ENCODE measurements around the gene TAGLN2.

TAGLN2 gene

DNA sequence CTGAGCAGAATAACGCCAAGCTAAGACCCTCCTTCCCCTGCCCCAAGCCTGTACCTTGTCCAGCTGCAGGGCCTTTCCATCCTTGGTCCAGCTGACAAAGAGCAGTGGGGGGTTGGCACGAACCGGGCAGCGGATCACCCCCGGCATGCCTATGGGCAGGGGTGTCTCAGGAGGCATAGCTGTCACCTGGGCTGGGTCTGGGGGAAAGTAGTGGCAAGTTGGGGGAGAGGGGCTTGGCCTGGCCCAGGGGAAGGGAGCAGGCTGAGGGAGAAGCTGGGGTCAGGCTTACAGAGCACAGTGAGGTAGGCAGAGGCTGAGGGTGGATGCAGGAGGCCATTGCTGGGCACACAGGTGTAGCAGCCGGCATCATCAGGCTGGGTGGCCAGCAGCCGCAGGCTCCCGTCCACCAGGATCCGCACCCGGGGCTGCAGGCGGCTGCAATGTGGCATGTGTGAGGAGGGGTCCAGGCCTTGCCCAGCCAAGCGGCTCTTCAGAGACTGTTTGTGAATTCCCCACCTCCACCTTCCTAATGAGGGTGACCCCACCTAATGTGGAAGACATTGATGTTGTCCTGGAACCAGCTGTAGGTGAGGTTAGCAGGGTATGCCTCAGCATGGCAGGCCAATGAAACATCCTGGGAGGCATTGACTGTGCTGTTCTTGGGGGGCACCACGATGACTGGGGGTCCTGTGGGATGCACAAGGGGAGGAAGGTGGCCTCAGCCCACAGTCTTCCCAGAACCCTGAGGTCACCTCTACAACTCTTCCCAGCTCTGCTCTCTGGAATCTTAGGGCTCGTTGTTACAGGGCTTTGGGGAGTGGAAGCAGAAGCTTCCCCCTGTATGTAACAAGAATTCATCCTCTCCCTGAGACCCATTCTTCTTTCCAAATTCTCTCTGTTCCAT, 9.1 kb upstream of the TAGLN2 start:
- no peak for DNase-seq

DNA sequence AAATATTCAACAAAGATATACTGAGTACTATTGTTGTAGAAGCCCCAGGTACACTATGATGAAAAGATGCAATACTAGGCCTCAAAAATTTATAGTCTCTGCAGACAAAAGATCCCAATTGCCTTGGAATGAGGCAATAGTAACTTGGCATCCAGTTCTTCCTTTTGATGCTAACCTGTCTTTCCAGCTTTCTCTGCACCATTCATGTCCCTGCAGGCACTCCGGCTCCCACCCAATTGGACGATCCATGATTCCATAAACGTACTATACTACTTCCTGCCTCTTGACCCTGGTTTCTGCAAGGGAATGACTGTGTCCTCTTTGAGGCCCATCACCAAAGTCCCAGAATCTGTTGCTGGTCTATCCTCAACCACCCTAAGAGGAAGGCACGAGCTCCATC, 8.0 kb upstream of the TAGLN2 start:
- no peak for DNase-seq

DNA sequence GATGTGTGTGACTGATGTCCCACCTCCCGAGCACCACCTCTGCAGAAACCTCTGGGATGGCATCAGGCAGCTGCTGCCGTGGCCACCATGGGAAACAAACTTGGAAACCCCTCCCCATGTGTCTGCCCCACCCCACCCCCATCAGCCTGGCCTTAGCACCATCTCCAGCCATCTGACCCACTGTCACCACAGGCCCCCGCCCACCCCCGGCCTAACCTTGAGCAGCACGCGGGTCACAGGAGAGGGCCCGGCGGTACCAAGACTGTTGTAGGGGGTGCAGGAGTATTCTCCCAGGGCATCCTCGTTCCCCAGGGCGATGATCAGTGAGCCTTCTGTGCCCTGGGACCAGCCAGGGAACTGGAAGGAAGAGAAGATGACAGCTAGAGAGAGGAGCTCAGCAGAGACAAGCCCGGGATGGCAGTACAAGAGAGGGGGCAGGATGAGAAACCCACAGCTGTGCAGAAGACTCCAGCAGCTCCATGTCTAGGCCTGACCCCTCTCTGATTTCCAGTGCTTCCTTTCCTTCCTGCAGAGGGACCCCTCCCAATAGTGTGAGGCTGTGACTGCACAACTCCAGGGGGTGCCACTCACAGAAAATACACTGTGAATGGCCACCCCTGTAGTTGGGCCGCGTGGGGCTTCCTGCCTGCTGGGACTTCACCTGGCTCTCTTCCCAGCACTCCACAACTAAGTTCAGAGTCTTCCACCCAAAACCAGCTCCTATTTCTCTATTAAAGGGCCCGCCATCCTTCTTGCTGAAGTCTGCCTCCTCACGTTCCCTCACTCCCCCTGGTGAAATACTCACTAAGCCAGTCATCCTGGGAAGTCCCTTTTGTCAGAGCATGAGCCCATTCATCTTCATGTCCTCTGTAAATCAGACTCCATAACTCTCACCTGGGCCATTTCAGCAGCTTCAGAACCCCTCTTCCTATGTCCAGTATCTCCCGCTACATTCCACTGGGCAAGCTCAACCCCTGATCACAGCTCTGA, 7.3 kb upstream of the TAGLN2 start:
- DNase-seq, result no peak

DNA sequence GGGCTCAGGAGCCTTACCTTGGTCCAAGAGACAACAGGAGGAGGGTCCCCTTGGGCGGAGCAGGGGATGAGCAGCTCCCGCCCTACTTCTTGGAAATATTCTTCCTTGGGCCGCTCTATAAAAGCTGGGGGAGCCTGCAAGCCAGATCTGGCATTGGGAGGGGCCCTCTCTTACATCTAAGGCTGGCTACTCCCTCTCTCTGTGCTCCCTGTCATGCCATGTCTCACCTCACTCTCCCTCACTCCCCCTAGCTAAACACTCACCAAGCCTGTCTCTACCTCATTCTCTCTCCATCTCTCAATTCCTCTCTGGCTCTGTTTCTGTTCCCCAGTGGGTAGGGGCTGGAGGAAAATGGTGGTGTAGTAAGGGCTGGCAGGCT, 6.5 kb upstream of the TAGLN2 start:
- DNase-seq, result no peak

DNA sequence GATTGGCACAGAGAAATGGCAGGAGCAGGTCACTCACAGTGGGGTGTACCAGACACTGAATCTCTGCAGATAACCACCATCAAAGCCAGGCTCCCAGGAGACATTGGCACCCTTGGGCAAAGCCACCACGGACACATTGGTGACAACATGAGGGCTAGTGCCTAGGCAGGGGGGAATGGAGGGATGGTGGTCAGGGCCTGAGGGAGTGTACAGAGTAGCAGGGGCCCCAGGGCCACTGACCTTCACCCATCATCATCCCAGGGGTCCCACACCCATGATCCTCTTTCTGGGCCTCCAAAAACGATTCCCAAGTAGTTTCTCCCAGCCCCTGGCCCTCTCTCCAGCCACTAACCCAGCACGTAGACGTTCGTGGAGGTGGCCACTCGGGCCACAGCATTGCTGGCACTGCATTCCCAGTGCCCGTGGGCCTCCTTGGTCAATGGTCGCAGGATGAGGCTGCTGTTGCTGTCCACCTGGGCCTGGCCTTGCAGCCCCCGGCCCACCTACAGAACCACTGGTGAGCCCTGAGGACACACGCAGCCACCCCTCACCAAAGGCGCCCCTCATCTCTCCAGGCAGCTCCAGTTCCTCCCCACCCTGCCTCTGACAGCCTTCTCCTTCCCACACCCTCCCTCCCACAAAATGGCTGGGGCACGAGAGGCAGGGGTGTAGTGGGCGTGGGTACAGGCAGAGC, 5.9 kb upstream of the TAGLN2 start:
- DNase-seq, result no peak

DNA sequence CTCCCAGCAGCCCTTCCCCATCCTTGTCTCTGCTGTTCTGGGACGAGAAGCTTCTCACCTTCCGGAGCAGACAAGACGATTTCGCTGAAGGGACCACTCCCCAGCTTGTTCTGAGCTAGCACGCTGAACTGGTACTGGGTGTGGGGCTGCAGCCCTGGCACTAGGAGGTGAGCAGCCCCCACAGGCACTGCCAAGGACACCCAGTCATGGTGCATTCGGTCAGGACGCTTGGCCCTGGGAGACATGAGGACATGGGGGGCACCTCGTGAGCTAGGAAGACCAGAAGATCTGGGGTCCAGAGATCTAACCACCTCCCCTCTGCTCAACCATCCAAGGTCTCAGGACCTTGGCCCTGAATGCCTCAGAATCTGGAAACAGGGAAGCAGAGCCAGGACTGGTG, 5.3 kb upstream of the TAGLN2 start:
- DNase-seq, result no peak

DNA sequence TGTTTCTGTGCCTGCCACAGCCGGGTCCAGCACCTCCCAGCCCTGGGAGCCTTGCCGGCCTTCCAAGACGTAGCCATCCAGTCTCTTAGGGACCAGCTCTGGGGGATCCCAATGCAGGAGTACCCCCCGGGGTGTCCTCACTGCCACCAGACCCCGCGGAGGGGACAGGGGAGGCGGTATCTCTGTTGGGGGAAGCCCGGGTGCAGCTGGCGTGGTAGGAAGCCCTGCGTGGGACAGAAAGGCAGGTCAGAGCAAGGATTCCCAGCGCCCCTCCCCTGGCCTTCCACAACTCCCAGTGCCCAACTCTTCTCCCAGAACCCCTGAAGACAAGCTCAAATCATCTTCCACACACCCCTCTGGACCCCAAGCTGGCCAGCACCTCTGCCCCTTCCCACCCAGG, 4.9 kb upstream of the TAGLN2 start:
- DNase-seq, result no peak

DNA sequence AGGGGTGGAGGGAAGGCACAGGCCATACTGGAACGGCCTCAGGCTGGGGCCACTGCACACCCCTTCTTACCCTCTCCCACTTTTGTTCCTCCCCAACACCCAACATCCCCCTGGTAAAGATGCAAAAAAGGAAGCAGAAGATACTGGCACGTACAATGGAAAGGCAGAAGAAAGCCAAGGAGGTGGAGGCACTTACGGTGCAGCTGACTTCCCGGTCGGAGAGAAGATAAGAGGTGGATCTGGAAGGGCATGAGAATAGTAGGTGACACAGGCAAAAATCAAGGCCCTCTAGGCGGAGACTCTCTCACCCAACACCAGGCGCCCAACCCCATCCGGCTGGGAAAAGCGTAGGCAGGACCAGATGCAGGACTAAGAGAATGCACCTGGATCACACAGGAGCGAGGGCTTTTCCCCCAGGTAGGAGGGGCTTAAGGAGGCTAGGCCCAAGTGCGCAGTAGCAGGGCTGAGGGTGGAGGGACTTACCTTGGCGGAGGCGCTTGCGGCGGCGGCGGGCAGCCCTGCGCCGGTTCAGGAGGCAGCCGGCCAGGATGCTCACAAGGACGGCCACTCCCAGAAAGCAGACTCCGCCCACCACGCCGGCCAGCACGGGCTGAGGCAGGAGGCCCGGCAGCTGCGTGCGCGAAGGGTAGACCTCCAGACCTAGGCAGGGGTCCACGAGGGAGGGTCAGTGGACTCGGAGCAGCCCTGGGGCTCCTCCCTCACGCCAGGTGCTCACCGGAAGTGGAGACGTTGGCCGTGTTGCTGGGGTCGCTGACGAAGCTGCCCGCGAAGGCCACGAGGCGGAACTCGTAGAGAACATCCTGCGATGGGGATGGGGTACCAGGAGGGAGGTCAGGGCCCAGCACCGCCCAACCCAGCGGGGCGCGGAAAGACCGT, 4.1 kb upstream of the TAGLN2 start:
- DNase-seq, result no peak

DNA sequence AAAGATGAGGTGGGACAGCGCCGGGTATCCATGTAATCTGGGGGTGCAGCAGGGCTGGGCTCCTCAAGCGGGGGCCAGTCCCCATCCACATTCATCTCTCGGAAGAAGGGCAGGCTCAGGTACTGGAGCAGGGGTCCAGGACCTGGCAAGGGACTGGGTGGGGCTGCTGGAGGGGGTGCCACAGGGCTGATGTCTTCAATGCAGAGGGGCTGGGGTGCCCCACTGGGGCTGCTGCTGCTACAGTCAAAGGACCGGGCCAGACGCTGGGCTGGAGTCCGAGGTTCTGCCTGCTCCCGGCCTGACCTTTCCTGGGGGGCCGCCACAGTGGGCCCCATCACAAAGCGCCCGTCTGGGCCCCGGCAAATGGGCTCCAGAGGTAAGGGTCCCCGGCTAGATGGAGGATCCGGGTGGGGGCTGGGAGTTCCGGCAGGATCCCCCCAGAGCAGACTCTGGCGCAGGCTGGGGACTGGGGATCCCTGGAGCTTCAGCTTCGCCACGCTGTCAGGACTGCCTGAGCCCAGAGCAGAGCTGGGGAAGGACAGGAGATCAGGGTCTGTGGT, 3.3 kb upstream of the TAGLN2 start:
- no peak for DNase-seq

DNA sequence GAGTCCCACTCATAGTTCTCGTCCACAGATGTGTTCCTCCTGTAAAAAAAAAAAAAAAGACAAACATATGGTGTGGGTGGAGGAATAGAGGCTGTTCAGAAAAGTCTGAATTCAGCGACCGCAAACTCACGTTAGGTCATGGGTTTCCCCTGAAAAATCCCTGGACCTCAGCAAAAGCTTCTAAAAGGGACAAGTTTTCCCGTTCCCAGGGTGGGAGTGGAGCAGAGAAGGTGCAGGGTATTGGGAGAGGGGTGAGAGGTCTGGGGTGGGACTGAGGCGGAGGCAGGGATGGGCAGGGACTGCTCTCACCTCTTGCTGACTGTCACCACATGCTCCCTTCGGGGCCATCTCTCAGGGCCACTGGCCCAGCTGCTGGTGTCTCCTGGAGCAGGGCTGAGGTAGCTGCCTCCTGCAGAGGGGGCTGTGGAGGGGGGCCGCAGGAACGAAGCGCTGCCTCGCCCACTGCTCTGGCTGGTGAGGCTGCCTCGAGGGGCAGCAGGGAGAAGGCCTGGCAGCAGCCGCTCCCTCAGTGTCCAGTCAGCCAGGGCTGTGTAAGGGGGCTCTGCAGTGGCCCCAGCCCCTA, 2.6 kb upstream of the TAGLN2 start:
- no peak for DNase-seq

DNA sequence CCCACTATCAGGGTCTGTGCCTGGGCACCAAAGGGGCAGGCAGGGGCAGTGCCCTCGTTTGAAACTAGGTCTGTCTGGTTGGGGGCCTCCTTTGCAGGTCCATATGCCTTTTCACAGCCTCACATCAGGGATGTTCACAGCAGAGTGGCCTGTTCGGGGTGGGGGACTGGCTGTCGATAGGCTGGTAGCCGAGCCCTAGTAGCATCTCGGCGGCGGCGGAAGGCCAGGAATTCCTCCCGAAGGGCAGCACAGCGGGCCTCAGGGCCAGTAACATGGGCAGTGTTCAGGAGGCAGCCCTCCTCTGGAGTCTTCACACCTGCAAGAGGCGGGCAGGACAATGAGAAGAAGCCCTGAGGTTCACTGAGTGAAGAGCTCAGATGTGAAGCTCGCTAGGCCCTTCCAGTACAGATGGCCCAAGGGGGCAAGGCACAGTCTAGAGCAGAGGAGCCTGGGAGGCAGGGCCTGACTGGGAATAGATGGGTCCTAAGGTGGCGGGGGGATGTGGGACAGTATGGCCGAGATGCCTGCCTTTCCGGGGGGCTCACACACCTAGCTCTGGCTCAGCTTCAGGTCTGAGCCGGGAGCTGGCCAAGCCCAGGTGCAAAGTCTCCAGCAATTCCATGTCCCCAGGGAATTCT, 2.0 kb upstream of the TAGLN2 start:
- no peak for DNase-seq

DNA sequence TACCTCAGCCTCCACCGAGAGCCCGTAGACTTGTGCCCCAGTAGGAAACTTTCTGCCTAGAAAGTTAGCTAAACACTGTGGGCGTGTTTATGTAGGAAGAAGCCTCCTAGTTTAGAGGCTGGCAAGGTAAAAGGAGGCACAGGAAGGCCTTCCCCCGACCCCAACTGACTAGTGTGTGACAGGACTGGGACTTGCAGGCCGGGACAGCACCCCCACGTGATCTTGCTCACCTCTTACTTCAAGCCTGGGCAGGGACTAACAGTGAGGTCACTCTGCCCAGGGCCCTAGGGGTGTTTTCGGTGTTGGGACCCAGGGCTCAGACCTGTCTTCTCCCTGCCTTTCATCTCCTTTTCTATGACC, 392 bp upstream of the TAGLN2 start:
- DNase-seq, result peak; percentile 54

DNA sequence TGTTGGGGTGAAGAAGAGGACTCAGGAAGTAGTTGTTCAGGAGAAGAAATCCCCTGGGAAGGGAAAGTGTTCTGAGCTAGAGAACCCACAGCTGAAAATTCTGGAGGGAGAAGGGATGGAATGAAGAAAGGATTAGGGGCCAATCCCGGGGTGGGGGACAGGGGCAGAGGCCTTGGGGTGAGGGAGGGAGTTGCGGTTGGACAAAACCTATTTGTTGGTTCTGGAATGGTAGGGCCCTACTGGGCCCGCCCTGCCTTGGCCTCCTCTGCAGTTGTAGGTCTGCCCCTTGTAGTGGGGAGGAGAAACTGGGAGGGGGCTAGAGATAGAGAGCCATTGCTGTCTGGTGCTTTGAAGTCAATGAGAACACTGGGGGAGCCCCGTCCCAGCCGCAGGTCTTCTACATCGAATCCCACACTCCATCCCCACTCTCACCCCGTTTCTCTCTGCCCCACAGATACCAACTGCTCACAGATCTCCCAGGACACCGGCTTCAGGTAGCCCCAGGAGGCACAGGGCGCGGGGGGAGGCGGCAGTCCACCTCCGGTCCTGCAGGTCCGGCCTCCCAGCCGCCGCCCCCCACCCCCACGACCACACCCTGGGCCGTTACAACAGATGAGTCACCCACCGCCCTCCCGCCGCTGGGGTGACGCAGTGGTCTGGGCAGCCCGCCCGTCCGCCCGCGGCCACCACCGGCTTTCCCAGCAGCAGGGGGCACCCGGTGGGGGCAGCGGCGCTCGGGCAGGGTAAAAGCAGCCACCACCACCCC, 1.1 kb downstream of the TAGLN2 start:
- DNase-seq, result peak; percentile 74

DNA sequence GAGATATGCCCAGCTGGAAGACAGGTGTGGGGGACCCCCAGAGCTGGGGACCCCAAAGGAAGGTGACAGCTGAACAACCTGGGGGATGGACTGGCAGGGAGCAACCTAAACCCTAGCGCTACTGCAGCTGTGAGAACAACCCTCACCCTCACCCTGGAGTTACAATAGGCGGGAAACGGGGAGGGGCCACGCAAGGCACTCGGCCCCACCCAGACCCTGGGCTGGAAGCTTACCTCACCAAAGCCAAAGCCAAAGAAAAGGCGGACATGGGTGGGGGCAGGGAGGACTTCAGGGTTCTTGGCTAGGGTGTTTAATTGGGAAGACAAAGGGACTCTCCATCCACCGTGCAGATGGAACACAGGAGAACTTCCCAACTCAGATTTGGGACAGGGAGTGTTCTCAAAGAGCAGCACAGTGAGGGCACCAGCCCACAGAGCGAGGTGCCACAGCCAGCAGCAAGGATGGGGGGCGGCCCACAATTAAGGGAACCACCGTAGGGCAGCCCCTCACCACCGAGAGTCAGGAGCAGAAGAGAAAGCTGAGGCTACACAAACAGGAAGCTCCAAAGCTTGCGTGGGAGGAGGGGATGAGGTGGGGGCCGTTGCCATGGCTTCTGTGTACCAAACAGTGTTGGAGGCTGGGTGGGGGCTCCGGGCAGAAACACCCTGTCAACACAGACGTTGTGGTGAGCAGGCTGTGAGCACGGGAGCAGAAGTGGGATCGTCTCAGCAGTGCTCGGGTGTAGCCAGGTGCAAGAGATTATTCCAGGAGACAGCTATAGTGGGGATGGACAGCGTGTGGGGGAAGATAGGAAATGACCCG, 1.9 kb downstream of the TAGLN2 start:
- peak; percentile 79 for DNase-seq

DNA sequence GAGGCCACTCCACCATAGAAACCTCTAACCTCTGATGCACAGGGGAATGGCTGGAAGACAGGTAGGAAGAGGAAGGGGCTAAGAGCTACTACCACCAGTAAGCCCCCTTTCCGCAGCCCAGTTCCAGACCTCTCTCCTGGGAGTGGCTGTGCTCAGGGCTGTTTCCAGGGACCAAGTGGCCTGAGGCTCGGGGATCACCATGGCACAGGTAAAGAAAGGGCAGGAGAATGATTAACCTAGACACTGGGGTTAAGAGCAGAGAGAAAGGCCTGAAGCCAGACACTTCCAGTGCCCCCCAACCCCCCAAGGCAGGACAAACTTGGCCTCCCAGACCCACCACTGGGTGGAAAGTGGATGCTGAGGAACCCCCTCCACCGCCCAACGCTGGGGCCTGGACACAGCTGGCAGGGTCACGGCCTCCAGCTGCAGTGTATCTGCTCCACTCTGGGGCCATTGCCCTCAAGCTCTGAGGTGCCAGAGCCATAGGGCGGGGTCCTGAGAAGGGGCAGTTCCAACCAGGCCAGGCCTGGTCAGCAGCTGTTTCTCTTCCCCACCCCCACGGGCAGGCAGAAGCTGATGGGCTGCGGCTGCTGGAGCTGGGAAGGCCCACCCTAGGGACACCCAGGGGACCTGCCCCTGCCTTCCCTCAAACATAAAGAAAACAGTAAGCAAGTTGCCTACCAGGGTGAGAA, 2.6 kb downstream of the TAGLN2 start:
- DNase-seq, result no peak

DNA sequence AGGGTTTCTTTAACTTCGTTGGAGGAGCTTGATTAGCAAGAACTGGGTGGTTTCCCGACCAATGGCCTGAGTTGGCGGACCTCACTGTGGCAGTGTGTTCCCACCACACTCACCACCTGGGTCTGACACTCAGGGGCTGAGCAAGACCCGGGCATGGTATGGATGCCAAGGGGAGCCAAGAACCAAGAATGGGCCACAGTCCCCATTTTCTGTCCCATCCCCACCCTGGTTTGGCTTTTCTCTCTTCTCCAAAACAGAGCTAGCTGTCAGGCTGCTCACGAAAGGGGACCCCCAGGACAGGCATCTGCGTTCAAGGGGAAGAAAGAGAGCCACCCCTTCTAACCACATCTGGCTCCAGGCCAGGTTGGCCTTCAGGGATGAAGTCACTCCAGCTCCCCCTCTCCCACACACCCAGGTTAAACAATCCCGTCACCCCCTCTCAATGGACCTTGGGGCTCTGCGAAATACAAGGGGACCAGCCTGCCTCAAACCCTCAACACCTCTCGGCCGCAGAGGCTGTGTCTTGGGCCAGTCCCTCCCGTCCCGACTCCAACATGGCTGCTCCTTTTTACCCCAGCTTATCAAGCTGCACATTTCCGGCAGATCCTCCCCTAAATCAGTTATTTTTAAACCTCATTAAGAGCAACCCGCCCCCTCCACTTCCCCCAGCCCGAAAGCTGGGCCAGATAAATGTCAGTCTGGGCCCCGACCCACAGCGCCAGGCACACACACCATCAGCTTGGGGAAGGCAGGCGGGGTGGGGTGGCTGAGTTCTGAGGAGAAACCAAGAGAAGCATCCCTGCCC, 3.4 kb downstream of the TAGLN2 start:
- DNase-seq, result no peak

DNA sequence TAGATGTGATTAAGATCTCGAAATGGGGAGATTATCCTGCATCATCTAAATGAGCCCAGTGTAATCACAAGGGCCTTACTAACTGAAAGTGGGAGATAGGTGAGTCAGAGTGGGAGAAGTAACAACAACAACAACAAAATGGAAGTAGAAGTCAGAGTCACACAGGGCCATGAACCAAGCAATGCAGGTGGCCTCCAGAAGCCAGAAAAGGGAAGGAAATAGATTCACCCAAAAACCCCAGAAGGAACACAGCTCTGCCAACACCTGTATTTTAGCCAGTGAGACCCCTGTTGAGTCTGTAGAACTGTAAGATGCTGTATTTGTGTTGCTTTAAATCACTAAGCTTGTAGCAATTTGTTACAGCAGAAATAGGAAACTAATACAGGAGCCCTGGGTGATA, 4.1 kb downstream of the TAGLN2 start:
- DNase-seq, result no peak

DNA sequence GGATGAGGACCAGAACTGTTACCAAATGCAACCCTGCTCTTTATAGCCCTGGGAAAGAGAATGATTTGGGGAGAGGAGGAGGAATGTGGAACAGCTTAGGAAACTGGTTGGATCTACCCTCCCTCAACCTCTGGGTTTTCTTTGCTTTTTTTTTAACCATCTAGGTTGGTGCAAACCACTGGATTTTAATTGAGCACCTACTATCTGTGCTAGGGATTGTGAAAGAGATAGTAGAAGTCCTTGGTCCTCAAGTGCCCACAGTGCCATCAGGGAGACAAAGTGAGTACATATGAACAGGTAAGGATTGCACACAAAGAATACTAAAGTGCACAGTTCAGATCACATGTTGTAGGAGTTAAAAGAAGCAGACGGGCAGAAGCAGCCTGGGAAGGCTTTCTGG, 4.7 kb downstream of the TAGLN2 start:
- DNase-seq, result no peak
